ENCODE results near the gene RAPGEF4. TPM values are rescaled to one million over a fixed set of nuclear protein-coding genes. Genes with fewer than 3 reads are reported as not detected.

RAPGEF4 gene
- total and polyA plus RNA-seq, 2 of the 4 experiments (the other 2 are of a cell fraction), result 1.7 to 3.2 TPM

DNA sequence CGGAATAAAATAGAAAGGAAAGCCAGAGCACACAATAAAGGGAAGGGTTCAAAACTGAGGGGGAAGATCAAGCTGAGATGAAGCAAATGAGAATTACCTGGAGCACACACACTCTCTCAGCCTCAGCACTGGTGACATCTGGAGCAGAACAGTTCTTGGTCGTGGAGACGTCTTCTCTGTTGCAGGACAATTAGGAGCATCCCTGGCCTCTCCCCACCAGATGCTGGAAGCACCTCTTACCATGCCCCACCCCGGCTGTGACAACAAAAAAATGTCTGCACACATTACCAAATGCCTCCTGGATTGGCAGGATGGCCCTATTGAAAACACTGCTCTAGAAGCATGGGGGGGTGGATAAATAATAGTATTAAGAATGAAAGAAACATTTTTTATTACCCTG lies 296.4 kb downstream of the RAPGEF4 start:
- Histone ChIP-seq H3K56ac (ENCODE audit: extremely low read depth, insufficient read depth, low read length) (no peak overlapping the region), H2BK15ac (ENCODE audit: low read depth, low read length) (0 out of 3 replicates have a peak overlapping the region, but pooled peaks have one; percentile 37), H3K36me3 (ENCODE audit: control insufficient read depth, insufficient read depth, low read length) (no peaks in the 10 kb centered on the region), H2AK5ac (ENCODE audit: low read depth, low read length) (0 out of 2 replicates have a peak overlapping the region, but pooled peaks have one; percentile 20), H3K9ac (ENCODE audit: low read depth, low read length) (no peak overlapping the region), H3K9me3 (ENCODE audit: control insufficient read depth, insufficient read depth, low read length) (no peaks in the 10 kb centered on the region), H3K4me1 (ENCODE audit: control insufficient read depth, insufficient read depth, low read length) (peaks cover 9% of the 10 kb centered on the region), H3K79me1 (ENCODE audit: low read depth in 1 of 2, low read length in 2 of 2) (no peaks in the 10 kb centered on the region; a peak in 1 of 4 replicates), H3K18ac (ENCODE audit: low read depth, low read length) (no peak overlapping the region), H3K9me1 (ENCODE audit: insufficient read depth, low read length) (peaks cover 2% of the 10 kb centered on the region), H3K4me3 (ENCODE audit: insufficient read depth, low read depth, low read length) (no peak overlapping the region), H2BK5ac (ENCODE audit: low read depth, low read length, poor library complexity, severe bottlenecking) (no peak overlapping the region), H3K23ac (ENCODE audit: low read depth, low read length) (no peak overlapping the region), H3K4me2 (ENCODE audit: low read depth, low read length) (no peak overlapping the region), H4K5ac (ENCODE audit: low read depth, low read length) (no peak overlapping the region), H2BK120ac (ENCODE audit: low read depth, low read length) (no peak overlapping the region), H2AFZ (replicated peaks; ENCODE audit: low read length, poor library complexity) (no peak overlapping the region), H4K20me1 (ENCODE audit: insufficient read depth, low read length) (no peaks in the 10 kb centered on the region), H3K27me3 (ENCODE audit: control insufficient read depth, insufficient read depth, low read length) (no peaks in the 10 kb centered on the region), H3K14ac (replicated peaks; ENCODE audit: low read depth, low read length) (no peak overlapping the region), H2BK20ac (ENCODE audit: low read depth, low read length) (no peak overlapping the region), H4K8ac (ENCODE audit: low read depth in 2 of 2, low read length in 2 of 2) (no peak overlapping the region), H3K4ac (ENCODE audit: low read depth, low read length) (no peak overlapping the region), H3K27ac (ENCODE audit: insufficient read depth, low read length) (no peak overlapping the region), H4K91ac (ENCODE audit: insufficient read depth, low read depth, low read length) (no peak overlapping the region), H2AK9ac (replicated peaks; ENCODE audit: low read depth, low read length, poor library complexity) (no peak overlapping the region)
- DNase-seq (no peak), ATAC-seq (ENCODE audit: low read depth) (no peak)
- in situ Hi-C loops (cut with MboI; ENCODE audit: low sequenced_read_pairs) (loop anchor here (25.0 kb wide), 1 partner anchor 330 kb away; the partner anchor contains the start of gene CDCA7), dilution Hi-C loops (cut with HindIII; ENCODE audit: low sequenced_read_pairs, unreplicated experiment) (no loop called here), intact Hi-C loops (cut with micrococcal nuclease) (no loop called here)
- BruUV-seq (replicated peaks), result no TSS peak
- TF ChIP-seq MAZ (IDR thresholded peaks at IDR 0.05; ENCODE audit: borderline replicate concordance, low read depth, low read length) (no peak), RAD21 (IDR thresholded peaks at IDR 0.05; ENCODE audit: low read length) (no peak), MXI1 (IDR thresholded peaks at IDR 0.05; ENCODE audit: borderline replicate concordance, low read depth, low read length) (no peak)
- CTCF ChIA-PET, result interaction anchor here (0.7 kb wide), 1 partner anchor 226 kb away, joined by 3 read pairs; no protein-coding TSS in a partner anchor
- WGBS, 2 experiments (ENCODE audit: extremely low coverage in 2 of 2, insufficient read length in 1 of 2), result no CpG with 5 or more reads among the region's 4 CpGs
- POLR2A ChIA-PET (ENCODE audit: unreplicated experiment), result no interaction called here

All from IMR-90 (cell line).